Gastrocnemius medialis (tissue), 4 donors: ENCODE data around the gene SYF2.
"Not testable (repeated sequence)": the region's sequence is repeated elsewhere in the genome, so short reads cannot be mapped to it uniquely, and the experiment has no call there.

Experiments used
- CTCF ChIP-seq, 5 experiments: fragments of 450-650 bp in 3 of 5; fragments of 200-600 bp in 2 of 5; sonication (generic) in 2 of 5; IDR thresholded peaks in 4 of 5; conservative IDR thresholded peaks in 1 of 5; 1 replicate in 4 of 5; 2 replicates in 1 of 5; pipeline ENCODE4 v1.5.1; 2016 to 2019; ENCODE audit warnings: antibody characterized with exemption in 5 of 5, mild to moderate bottlenecking in 3 of 5, moderate library complexity in 3 of 5
- POLR2A ChIP-seq, 2 donors: fragments of 450-650 bp; IDR thresholded peaks; one replicate each; pipeline ENCODE4 v1.6.1; 2017; ENCODE audit warnings: antibody characterized with exemption in 2 of 2, mild to moderate bottlenecking in 2 of 2, moderate library complexity in 2 of 2

- not testable (repeated sequence) for TF ChIP-seq CTCF (IDR thresholded peaks at IDR 0.05 in 4 of 5, conservative IDR thresholded peaks at IDR 0.05 in 1 of 5); POLR2A (IDR thresholded peaks at IDR 0.05)
These were observed 28.0 kb upstream of the SYF2 start for GRCh38 chr1:25260336-25260735.
